MM.1S (cell line): ENCODE data around the gene TEP1.

Experiments
- CTCF ChIP-seq: fragments of 300-600 bp; sonication (generic); IDR thresholded peaks from 2 replicates; pipeline ENCODE4 v1.5.1; 2016; ENCODE audit warnings: antibody characterized with exemption, low read length, mixed read lengths
- EZH2 ChIP-seq: fragments of 300-600 bp; sonication (generic); optimal IDR thresholded peaks from 2 replicates; pipeline ENCODE3; 2017; ENCODE audit warnings: low read depth, mild to moderate bottlenecking, antibody characterized with exemption, low read length, mixed read lengths
- EZH2phosphoT487 ChIP-seq: fragments of 300-600 bp; sonication (generic); IDR thresholded peaks from 2 replicates; pipeline ENCODE4 v1.6.1; 2018; ENCODE audit warnings: antibody characterized with exemption, low read length

- TF ChIP-seq CTCF = no peak
- TF ChIP-seq EZH2 = no peak
- TF ChIP-seq EZH2phosphoT487 = no peak
Observed at GRCh38 chr14:20454516-20455354, 41.4 kb upstream of the TEP1 start, which contains the start of the genes APEX1 and OSGEP.
